SK-N-SH (cell line): ENCODE results near the gene ALDH5A1. TPM values are rescaled to one million over a fixed set of nuclear protein-coding genes. Genes with fewer than 3 reads are reported as not detected.
A peak's percentile ranks its signal among the peaks of the same experiment; 100 is the strongest.

Experiments
- CTCF ChIA-PET: fragments of 300-600, 350-600 bp; formaldehyde crosslinking; extraction: SDS; loops from one replicate; lab custom pipeline; 2021; lab: Yijun Ruan, JAX
- POLR2A ChIA-PET: fragments of 350-600 bp; sonication (Branson Sonifier 250); formaldehyde crosslinking; extraction: SDS; loops from one replicate; lab custom pipeline; 2020; ENCODE audit warnings: antibody characterized with exemption, inconsistent platforms; lab: Yijun Ruan, JAX
- DNase-seq: peaks from one replicate; pipeline ENCODE4 v3.0.0; 2012
- H2AFZ ChIP-seq: fragments of 200-600 bp; sonication (generic); 2 replicates; pipeline ENCODE4 v1.8.1; 2016; ENCODE audit warnings: antibody characterized with exemption, mild to moderate bottlenecking, low read depth
- H3F3A ChIP-seq: fragments of 200-600 bp; sonication (generic); replicated peaks from 2 replicates; pipeline ENCODE3; 2016; ENCODE audit warnings: antibody characterized with exemption, mild to moderate bottlenecking; ENCODE audit not compliant: insufficient read depth
- H3K27ac ChIP-seq, 2 experiments: fragments of 200-500 bp in 1 of 2; fragments of 200-600 bp in 1 of 2; sonication (Bioruptor generic) in 1 of 2; sonication (generic), shearing (Covaris generic) in 1 of 2; 2 replicates each; pipeline versions ENCODE4 v1.5.1 to v1.6.1; 2014 to 2016; ENCODE audit warnings: low read depth in 2 of 2, inconsistent platforms in 1 of 2, low read length in 1 of 2, mild to moderate bottlenecking in 1 of 2, mixed read lengths in 1 of 2
- H3K27me3 ChIP-seq: fragments of 200-600 bp; sonication (generic), shearing (Covaris generic); 2 replicates; pipeline ENCODE4 v1.6.1; 2016; ENCODE audit warnings: mixed run types; ENCODE audit not compliant: insufficient read depth
- H3K36me3 ChIP-seq, 2 experiments: fragments of 200-500 bp in 1 of 2; fragments of 200-600 bp in 1 of 2; sonication (Bioruptor generic) in 1 of 2; sonication (generic) in 1 of 2; replicated peaks in 1 of 2; 2 replicates each; pipeline versions ENCODE3 to v1.5.1; 2014 to 2016; ENCODE audit warnings: low read length in 1 of 2, mild to moderate bottlenecking in 1 of 2; ENCODE audit not compliant: insufficient read depth in 2 of 2, control insufficient read depth in 1 of 2
- H3K4me1 ChIP-seq, 2 experiments: fragments of 200-500 bp in 1 of 2; fragments of 200-600 bp in 1 of 2; sonication (Bioruptor generic) in 1 of 2; sonication (generic), shearing (Covaris generic) in 1 of 2; 2 replicates each; pipeline versions ENCODE4 v1.5.1 to v1.6.1; 2014 to 2016; ENCODE audit warnings: low read depth in 1 of 2, low read length in 1 of 2, mixed run types in 1 of 2; ENCODE audit not compliant: insufficient read depth in 2 of 2, control insufficient read depth in 1 of 2
- H3K4me2 ChIP-seq: fragments of 200-600 bp; sonication (generic), shearing (Covaris generic); 2 replicates; pipeline ENCODE4 v1.6.1; 2017; ENCODE audit warnings: mixed run types
- H3K4me3 ChIP-seq, 2 experiments: fragments of 200-500 bp in 1 of 2; fragments of 200-600 bp in 1 of 2; sonication (Bioruptor generic) in 1 of 2; sonication (generic), shearing (Covaris generic) in 1 of 2; 2 replicates each; pipeline versions ENCODE4 v1.5.1 to v1.8.1; 2014 to 2016; ENCODE audit warnings: low read depth in 2 of 2, inconsistent platforms in 1 of 2, low read length in 1 of 2, mild to moderate bottlenecking in 1 of 2, mixed read lengths in 1 of 2, moderate library complexity in 1 of 2
- H3K79me2 ChIP-seq: fragments of 200-600 bp; sonication (generic); 2 replicates; pipeline ENCODE4 v1.8.1; 2017; ENCODE audit warnings: mild to moderate bottlenecking; ENCODE audit not compliant: insufficient read depth
- H3K9ac ChIP-seq: fragments of 200-600 bp; sonication (generic); 2 replicates; pipeline ENCODE4 v1.6.1; 2017; ENCODE audit warnings: mixed run types
- H3K9me2 ChIP-seq: fragments of 200-600 bp; sonication (generic); 2 replicates; pipeline ENCODE4 v1.6.1; 2017; ENCODE audit warnings: mixed run types
- H3K9me3 ChIP-seq: fragments of 200-600 bp; sonication (generic); 2 replicates; pipeline ENCODE4 v1.6.1; 2017; ENCODE audit warnings: mixed run types, mild to moderate bottlenecking, moderate library complexity
- H4K20me1 ChIP-seq: fragments of 200-600 bp; sonication (generic); 2 replicates; pipeline ENCODE4 v1.6.1; 2017; ENCODE audit warnings: mild to moderate bottlenecking, mixed run types; ENCODE audit not compliant: insufficient read depth
- ELF1 ChIP-seq: IDR thresholded peaks from 2 replicates; pipeline ENCODE4 v1.4.0; 2012
- EP300 ChIP-seq, 2 experiments: IDR thresholded peaks; 2 replicates each; pipeline versions ENCODE4 v1.4.0 to v1.6.1; 2012; ENCODE audit warnings: borderline replicate concordance in 1 of 2, low read depth in 1 of 2, low read length in 1 of 2
- FOXJ3 ChIP-seq: sonication (generic); formaldehyde crosslinking; IDR thresholded peaks from 2 replicates; pipeline ENCODE4 v1.5.1; 2020; ENCODE audit warnings: mild to moderate bottlenecking, missing genetic modification reagents
- GABPA ChIP-seq: IDR thresholded peaks from 2 replicates; pipeline ENCODE4 v1.4.0; 2012; ENCODE audit warnings: low read depth, mild to moderate bottlenecking
- GATA2 ChIP-seq: sonication (generic); formaldehyde crosslinking; IDR thresholded peaks from 2 replicates; pipeline ENCODE4 v1.5.0; 2020; ENCODE audit warnings: mild to moderate bottlenecking, missing genetic modification reagents
- JUND ChIP-seq: IDR thresholded peaks from 2 replicates; pipeline ENCODE4 v1.4.0; 2012
- NFIC ChIP-seq: IDR thresholded peaks from 2 replicates; pipeline ENCODE4 v1.4.0; 2012; ENCODE audit warnings: borderline replicate concordance
- PBX3 ChIP-seq: IDR thresholded peaks from 2 replicates; pipeline ENCODE4; 2012
- POLR2AphosphoS5 ChIP-seq: IDR thresholded peaks from 2 replicates; pipeline ENCODE4 v1.6.1; 2012; ENCODE audit warnings: low read depth, low read length
- RAD21 ChIP-seq: IDR thresholded peaks from 2 replicates; pipeline ENCODE4 v1.6.1; 2012; ENCODE audit warnings: mild to moderate bottlenecking, low read length
- REST ChIP-seq: IDR thresholded peaks from 2 replicates; pipeline ENCODE4 v1.6.1; 2012; ENCODE audit warnings: mild to moderate bottlenecking, low read depth, low read length, moderate library complexity
- RFX5 ChIP-seq: IDR thresholded peaks from 2 replicates; pipeline ENCODE4 v1.6.1; 2012; ENCODE audit warnings: mild to moderate bottlenecking, improper control_type of control experiment, low read length
- RXRA ChIP-seq: IDR thresholded peaks from 2 replicates; pipeline ENCODE4 v1.4.0; 2012; ENCODE audit warnings: low read depth, mild to moderate bottlenecking, borderline replicate concordance
- SIN3A ChIP-seq: IDR thresholded peaks from 2 replicates; pipeline ENCODE4 v1.6.1; 2012; ENCODE audit warnings: low read depth, mild to moderate bottlenecking, low read length, moderate library complexity, borderline replicate concordance
- SMC3 ChIP-seq: IDR thresholded peaks from 2 replicates; pipeline ENCODE4 v1.6.1; 2012; ENCODE audit warnings: low read depth, low read length, improper control_type of control experiment
- TCF12 ChIP-seq: IDR thresholded peaks from 2 replicates; pipeline ENCODE4 v1.4.0; 2012
- TEAD4 ChIP-seq: IDR thresholded peaks from 2 replicates; pipeline ENCODE4 v1.4.0; 2012; ENCODE audit warnings: mild to moderate bottlenecking, borderline replicate concordance; ENCODE audit not compliant: insufficient read depth
- USF1 ChIP-seq: IDR thresholded peaks from 2 replicates; pipeline ENCODE4 v1.4.0; 2012; ENCODE audit warnings: low read depth, borderline replicate concordance
- YY1 ChIP-seq: IDR thresholded peaks from 2 replicates; pipeline ENCODE4 v1.4.0; 2012; ENCODE audit warnings: low read depth, mild to moderate bottlenecking
- ZBTB33 ChIP-seq: IDR thresholded peaks from 2 replicates; pipeline ENCODE4 v1.4.0; 2012; ENCODE audit warnings: low read depth, borderline replicate concordance
- WGBS: methylation state at CpG from one replicate; pipeline ENCODE4 v1.1.6; 2017; ENCODE audit warnings: low lambda C conversion rate; 5-methylcytosine and 5-hydroxymethylcytosine counted together
- polyA plus RNA-seq, 3 experiments: library from polyadenylated mRNA; depleted of rRNA; stranded (reverse); fragments of >200 nt; gene quantifications; 2 replicates each; pipeline ENCODE4 v1.2.3, GENCODE V29; 2012

The ALDH5A1 gene
- polyA plus RNA-seq, 1 of the 3 experiments (the other 2 are of a cell fraction) = 3.0 TPM

- Histone ChIP-seq H3K36me3 (no peaks in the 10 kb centered on the region), H3K27ac (no peak overlapping the region), H3F3A (no peaks in the 10 kb centered on the region), H3K4me3 (no peak overlapping the region), H3K9ac (no peak overlapping the region)
- POLR2A ChIA-PET = no interaction called here
- TF ChIP-seq RXRA (no peak), EP300 (IDR thresholded peaks at IDR 0.05; ENCODE audit: borderline replicate concordance in 1 of 2, low read depth in 1 of 2, low read length in 1 of 2) (no peak), FOXJ3 (CRISPR knock-in tag) (no peak), PBX3 (no peak), TCF12 (no peak), POLR2AphosphoS5 (no peak), ZBTB33 (no peak), YY1 (no peak), JUND (no peak), RFX5 (no peak), GATA2 (CRISPR knock-in tag) (no peak), REST (no peak), NFIC (no peak), TEAD4 (no peak), GABPA (no peak), ELF1 (no peak), SIN3A (no peak), SMC3 (no peak), RAD21 (no peak), USF1 (no peak)
- TF ChIP-seq, all 33 proteins: peak for 0
- no peaks in the 10 kb centered on the region for H3K9me2 ChIP-seq
- CTCF ChIA-PET = interaction anchor here (1.3 to 2.2 kb wide), 2 partner anchors 11 to 38 kb away, joined by 3 to 11 read pairs; no protein-coding TSS in a partner anchor
- H3K79me2 ChIP-seq = no peaks in the 10 kb centered on the region
- H3K4me2 ChIP-seq = no peak overlapping the region
- H3K4me1 ChIP-seq = peaks cover 0 to 2% of the 10 kb centered on the region in 2 experiments; a peak in 1 of 4 replicates
- WGBS = 50% methylated on average over 4 of the region's 4 CpGs
- no peaks in the 10 kb centered on the region for H3K9me3 ChIP-seq
- no peaks in the 10 kb centered on the region; the same call in 1 of the 2 replicates for H3K27me3 ChIP-seq
- H4K20me1 ChIP-seq = no peaks in the 10 kb centered on the region
- no peak overlapping the region for H2AFZ ChIP-seq
- DNase-seq = peak; percentile 42
These were observed 48.9 kb downstream of the ALDH5A1 start for GRCh38 chr6:24543683-24544082.
